ENCODE data around the gene APOL6. TPM values are rescaled to one million over a fixed set of nuclear protein-coding genes. Genes with fewer than 3 reads are reported as not detected.

APOL6 gene
- total and polyA plus RNA-seq, 2 of the 13 experiments (the other 11 are each of a cell fraction or from before 2014, with no cell fraction given): 5.2 to 7.5 TPM

DNA sequence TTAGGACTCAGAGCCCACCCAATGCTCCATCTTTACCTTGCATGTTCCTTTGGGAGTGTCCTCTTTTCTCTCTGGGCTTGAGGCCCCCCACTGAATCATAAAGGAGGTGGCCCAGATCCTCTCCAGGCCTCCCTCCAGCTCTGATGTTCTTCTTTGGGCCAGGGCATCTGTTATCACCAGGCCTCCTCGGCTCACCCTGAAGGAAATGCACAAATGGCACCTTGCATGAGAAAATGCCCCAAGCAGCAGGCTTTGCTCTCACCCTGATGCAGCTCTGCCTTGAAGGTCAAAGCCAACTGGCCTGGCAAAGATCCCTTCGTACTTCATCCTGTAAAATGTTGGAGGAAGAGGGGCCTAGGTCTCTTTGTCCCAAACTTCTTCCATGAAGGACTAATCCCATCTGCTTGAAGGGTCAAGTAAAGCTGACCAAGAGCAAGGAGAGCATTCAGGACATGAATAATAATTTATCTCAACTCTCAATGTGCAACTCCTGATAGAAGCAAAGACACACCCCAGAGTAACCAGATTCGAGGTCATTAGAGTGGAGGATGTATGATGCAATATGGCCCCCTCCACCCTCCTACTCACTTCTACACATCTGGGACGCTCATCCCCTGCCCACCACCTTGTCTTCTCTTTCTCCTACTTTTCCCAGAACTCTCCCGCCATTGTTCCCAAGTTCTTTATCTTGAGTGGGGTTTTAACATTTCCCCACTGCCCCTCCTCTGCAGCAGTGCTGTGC, 9.5 kb downstream of the APOL6 start:
- peaks cover 22% of the 10 kb centered on the region for H3K4me1 ChIP-seq (ENCODE audit: insufficient read depth, low read length)
- no peak overlapping the region for H3K27ac ChIP-seq (ENCODE audit: extremely low read length, insufficient read depth, low read length)
- ATAC-seq: no peak
- H4K20me1 ChIP-seq (ENCODE audit: insufficient read depth, low read length): no peaks in the 10 kb centered on the region
- BruUV-seq (replicated peaks): no TSS peak
- no peak for DNase-seq (ENCODE audit: low spot score)
- no peak overlapping the region for H2AFZ ChIP-seq (ENCODE audit: low read length)
- H3K27me3 ChIP-seq (ENCODE audit: control insufficient read depth in 1 of 2, insufficient read depth in 2 of 2, low read length in 2 of 2): no peaks in the 10 kb centered on the region
- 72% methylated on average over 5 of the region's 5 CpGs for WGBS (ENCODE audit: low lambda C conversion rate)
- H3K4me2 ChIP-seq (ENCODE audit: low read depth, low read length): no peak overlapping the region
- H3K36me3 ChIP-seq (replicated peaks in 1 of 2; ENCODE audit: control insufficient read depth in 1 of 2, insufficient read depth in 2 of 2, low read length in 2 of 2): peaks cover 7 to 40% of the 10 kb centered on the region in 2 experiments
- H3K9ac ChIP-seq (ENCODE audit: insufficient read depth, low read depth, low read length): no peak overlapping the region
- intact Hi-C loops (cut with micrococcal nuclease; ENCODE audit: unreplicated experiment) (no loop called here), in situ Hi-C loops (cut with HindIII; ENCODE audit: extremely low pct_ligation_motif_present, low pct_unique_long_range_greater_than_20kb) (no loop called here)
- POLR2A ChIA-PET: interaction anchor here (1.1 kb wide), 1 partner anchor 10 kb away, joined by 3 read pairs; the partner anchor contains the start of gene APOL6
- H3K79me2 ChIP-seq (ENCODE audit: insufficient read depth, low read length): peaks cover 4% of the 10 kb centered on the region
- CTCF ChIA-PET (ENCODE audit: low intra/inter-chr PET ratio, low total read pairs): no interaction called here
- TF ChIP-seq ZNF558 (CRISPR knock-in tag; IDR thresholded peaks at IDR 0.05; ENCODE audit: borderline replicate concordance) (no peak), ZNF253 (CRISPR knock-in tag; IDR thresholded peaks at IDR 0.05; ENCODE audit: borderline replicate concordance) (no peak), CEBPB (IDR thresholded peaks at IDR 0.05; ENCODE audit: borderline replicate concordance, low read depth, low read length) (peak; percentile 35; the same call in 1 of the 2 replicates), SMAD3 (CRISPR knock-in tag; IDR thresholded peaks at IDR 0.05) (no peak), ZNF337 (CRISPR knock-in tag; IDR thresholded peaks at IDR 0.05; ENCODE audit: borderline replicate concordance, low read depth) (no peak), ATF7 (IDR thresholded peaks at IDR 0.05) (0 out of 2 replicates have a peak, but pooled peaks have one; percentile 11), ATF7 (CRISPR knock-in tag; IDR thresholded peaks at IDR 0.05) (no peak), SP4 (CRISPR knock-in tag; IDR thresholded peaks at IDR 0.05) (no peak), ZNF20 (CRISPR knock-in tag; IDR thresholded peaks at IDR 0.05) (no peak), ZFAT (CRISPR knock-in tag; conservative IDR thresholded peaks at IDR 0.05) (no peak)
- TF ChIP-seq, protein P1, sequence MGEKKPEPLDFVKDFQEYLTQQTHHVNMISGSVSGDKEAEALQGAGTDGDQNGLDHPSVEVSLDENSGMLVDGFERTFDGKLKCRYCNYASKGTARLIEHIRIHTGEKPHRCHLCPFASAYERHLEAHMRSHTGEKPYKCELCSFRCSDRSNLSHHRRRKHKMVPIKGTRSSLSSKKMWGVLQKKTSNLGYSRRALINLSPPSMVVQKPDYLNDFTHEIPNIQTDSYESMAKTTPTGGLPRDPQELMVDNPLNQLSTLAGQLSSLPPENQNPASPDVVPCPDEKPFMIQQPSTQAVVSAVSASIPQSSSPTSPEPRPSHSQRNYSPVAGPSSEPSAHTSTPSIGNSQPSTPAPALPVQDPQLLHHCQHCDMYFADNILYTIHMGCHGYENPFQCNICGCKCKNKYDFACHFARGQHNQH (CRISPR knock-in tag; IDR thresholded peaks at IDR 0.05): no peak
- TF ChIP-seq, protein P2, sequence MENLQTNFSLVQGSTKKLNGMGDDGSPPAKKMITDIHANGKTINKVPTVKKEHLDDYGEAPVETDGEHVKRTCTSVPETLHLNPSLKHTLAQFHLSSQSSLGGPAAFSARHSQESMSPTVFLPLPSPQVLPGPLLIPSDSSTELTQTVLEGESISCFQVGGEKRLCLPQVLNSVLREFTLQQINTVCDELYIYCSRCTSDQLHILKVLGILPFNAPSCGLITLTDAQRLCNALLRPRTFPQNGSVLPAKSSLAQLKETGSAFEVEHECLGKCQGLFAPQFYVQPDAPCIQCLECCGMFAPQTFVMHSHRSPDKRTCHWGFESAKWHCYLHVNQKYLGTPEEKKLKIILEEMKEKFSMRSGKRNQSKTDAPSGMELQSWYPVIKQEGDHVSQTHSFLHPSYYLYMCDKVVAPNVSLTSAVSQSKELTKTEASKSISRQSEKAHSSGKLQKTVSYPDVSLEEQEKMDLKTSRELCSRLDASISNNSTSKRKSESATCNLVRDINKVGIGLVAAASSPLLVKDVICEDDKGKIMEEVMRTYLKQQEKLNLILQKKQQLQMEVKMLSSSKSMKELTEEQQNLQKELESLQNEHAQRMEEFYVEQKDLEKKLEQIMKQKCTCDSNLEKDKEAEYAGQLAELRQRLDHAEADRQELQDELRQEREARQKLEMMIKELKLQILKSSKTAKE (CRISPR knock-in tag; IDR thresholded peaks at IDR 0.05; ENCODE audit: borderline replicate concordance): no peak
- TF ChIP-seq, protein P3, sequence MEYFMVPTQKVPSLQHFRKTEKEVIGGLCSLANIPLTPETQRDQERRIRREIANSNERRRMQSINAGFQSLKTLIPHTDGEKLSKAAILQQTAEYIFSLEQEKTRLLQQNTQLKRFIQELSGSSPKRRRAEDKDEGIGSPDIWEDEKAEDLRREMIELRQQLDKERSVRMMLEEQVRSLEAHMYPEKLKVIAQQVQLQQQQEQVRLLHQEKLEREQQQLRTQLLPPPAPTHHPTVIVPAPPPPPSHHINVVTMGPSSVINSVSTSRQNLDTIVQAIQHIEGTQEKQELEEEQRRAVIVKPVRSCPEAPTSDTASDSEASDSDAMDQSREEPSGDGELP (IDR thresholded peaks at IDR 0.05; ENCODE audit: borderline replicate concordance, low read depth): no peak
- TF ChIP-seq, protein P4, sequence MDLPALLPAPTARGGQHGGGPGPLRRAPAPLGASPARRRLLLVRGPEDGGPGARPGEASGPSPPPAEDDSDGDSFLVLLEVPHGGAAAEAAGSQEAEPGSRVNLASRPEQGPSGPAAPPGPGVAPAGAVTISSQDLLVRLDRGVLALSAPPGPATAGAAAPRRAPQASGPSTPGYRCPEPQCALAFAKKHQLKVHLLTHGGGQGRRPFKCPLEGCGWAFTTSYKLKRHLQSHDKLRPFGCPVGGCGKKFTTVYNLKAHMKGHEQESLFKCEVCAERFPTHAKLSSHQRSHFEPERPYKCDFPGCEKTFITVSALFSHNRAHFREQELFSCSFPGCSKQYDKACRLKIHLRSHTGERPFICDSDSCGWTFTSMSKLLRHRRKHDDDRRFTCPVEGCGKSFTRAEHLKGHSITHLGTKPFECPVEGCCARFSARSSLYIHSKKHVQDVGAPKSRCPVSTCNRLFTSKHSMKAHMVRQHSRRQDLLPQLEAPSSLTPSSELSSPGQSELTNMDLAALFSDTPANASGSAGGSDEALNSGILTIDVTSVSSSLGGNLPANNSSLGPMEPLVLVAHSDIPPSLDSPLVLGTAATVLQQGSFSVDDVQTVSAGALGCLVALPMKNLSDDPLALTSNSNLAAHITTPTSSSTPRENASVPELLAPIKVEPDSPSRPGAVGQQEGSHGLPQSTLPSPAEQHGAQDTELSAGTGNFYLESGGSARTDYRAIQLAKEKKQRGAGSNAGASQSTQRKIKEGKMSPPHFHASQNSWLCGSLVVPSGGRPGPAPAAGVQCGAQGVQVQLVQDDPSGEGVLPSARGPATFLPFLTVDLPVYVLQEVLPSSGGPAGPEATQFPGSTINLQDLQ (CRISPR knock-in tag; IDR thresholded peaks at IDR 0.05): no peak
- no peak overlapping the region for H3K4me3 ChIP-seq (replicated peaks in 1 of 3; ENCODE audit: insufficient read depth in 1 of 3, low read depth in 2 of 3, low read length in 3 of 3)
- no peak for FAIRE-seq
- H3K9me3 ChIP-seq (ENCODE audit: low read length): no peaks in the 10 kb centered on the region
